Cardiac fibroblast (primary cell): ENCODE data around the gene CA10.

Experiments
- DNase-seq, 2 donors: peaks; one replicate each; pipeline versions ENCODE4 v3.0.0 to v3.0.0-alpha.2; 2010; ENCODE audit warnings: low read depth in 2 of 2
- H3K4me3 ChIP-seq, 2 donors: replicated peaks in 1 of 2; 1 replicate in 1 of 2; 2 replicates in 1 of 2; pipeline ENCODE4 v1.5.1; 2011; ENCODE audit warnings: low read depth in 2 of 2, low read length in 2 of 2, mild to moderate bottlenecking in 2 of 2, moderate library complexity in 1 of 2
- CTCF ChIP-seq: IDR thresholded peaks from one replicate; pipeline ENCODE4 v1.5.1; 2011; ENCODE audit warnings: low read depth, mild to moderate bottlenecking, low read length, inconsistent platforms

Gene CA10

GRCh38 chr17:51935477-51935876 is 223.0 kb downstream of the CA10 start:
- DNase-seq: no peak
- H3K4me3 ChIP-seq: no peak overlapping the region
- no peak for TF ChIP-seq CTCF

GRCh38 chr17:51933647-51934046 is 224.9 kb downstream of the CA10 start:
- no peak for DNase-seq
- TF ChIP-seq CTCF: no peak
- H3K4me3 ChIP-seq: no peak overlapping the region

GRCh38 chr17:51926448-51926847 is 232.1 kb downstream of the CA10 start:
- no peak for DNase-seq
- no peak overlapping the region for H3K4me3 ChIP-seq
- TF ChIP-seq CTCF: no peak

GRCh38 chr17:51921500-51921899 is 237.0 kb downstream of the CA10 start:
- DNase-seq: no peak
- TF ChIP-seq CTCF: no peak

GRCh38 chr17:51914577-51914976 is 243.9 kb downstream of the CA10 start:
- DNase-seq: no peak
- TF ChIP-seq CTCF: no peak
- H3K4me3 ChIP-seq: no peak overlapping the region

More at GRCh38 chr17:51921500-51921899, 237.0 kb downstream of the CA10 start:
- no peak overlapping the region for H3K4me3 ChIP-seq

GRCh38 chr17:51913491-51914205 is 244.9 kb downstream of the CA10 start:
- DNase-seq: no peak
- TF ChIP-seq CTCF: no peak
- H3K4me3 ChIP-seq: no peak overlapping the region

- no peak for TF ChIP-seq CTCF
- DNase-seq: no peak
- H3K4me3 ChIP-seq: no peak overlapping the region
Observed at GRCh38 chr17:51912939-51913338, 245.6 kb downstream of the CA10 start.
